K562 (cell line): ENCODE results near the gene IDUA. TPM values are rescaled to one million over a fixed set of nuclear protein-coding genes. Genes with fewer than 3 reads are reported as not detected.

Experiments
- BCL6 ChIP-seq: fragments of 250-450 bp; sonication (Bioruptor Pico); IDR thresholded peaks from 2 replicates; pipeline ENCODE4 v1.4.0; 2020
- E2F3 ChIP-seq: fragments of 250-450 bp; sonication (Bioruptor Pico); IDR thresholded peaks from 2 replicates; pipeline ENCODE4 v1.4.0; 2020; ENCODE audit warnings: mild to moderate bottlenecking
- ELK3 ChIP-seq: fragments of 450-650 bp; formaldehyde crosslinking; IDR thresholded peaks from 2 replicates; pipeline ENCODE4 v1.4.0; 2020; ENCODE audit warnings: mild to moderate bottlenecking
- ETV6 ChIP-seq, 3 experiments: fragments of 150-350 bp in 1 of 3; sonication (generic) in 1 of 3; formaldehyde crosslinking in 1 of 3; IDR thresholded peaks; 2 replicates each; pipeline versions ENCODE4 v1.6.1 to v1.8.0; 2014 to 2022; ENCODE audit warnings: borderline replicate concordance in 2 of 3, low read depth in 2 of 3, antibody characterized with exemption in 1 of 3, low read length in 1 of 3, mild to moderate bottlenecking in 1 of 3, missing genetic modification reagents in 1 of 3
- FOSL1 ChIP-seq: fragments of 200-800 bp; sonication (Bioruptor generic); conservative IDR thresholded peaks from 2 replicates; pipeline ENCODE4 v1.6.1; 2016; ENCODE audit warnings: missing genetic modification characterization, missing compliant biosample characterization
- GABPB1 ChIP-seq: sonication (generic); formaldehyde crosslinking; IDR thresholded peaks from 2 replicates; pipeline ENCODE4 v1.8.0; 2022; ENCODE audit warnings: mild to moderate bottlenecking, missing genetic modification reagents
- KLF1 ChIP-seq: fragments of 450-650 bp; IDR thresholded peaks from 2 replicates; pipeline ENCODE4 v1.6.1; 2016; ENCODE audit warnings: missing genetic modification characterization, missing compliant biosample characterization
- MAFK ChIP-seq: IDR thresholded peaks from 2 replicates; pipeline ENCODE4 v1.6.1; 2011; ENCODE audit warnings: low read length, improper control_type of control experiment
- MYNN ChIP-seq, 2 experiments: sonication (generic); formaldehyde crosslinking in 1 of 2; IDR thresholded peaks; 2 replicates each; pipeline versions ENCODE4 v1.5.0 to v1.6.1; 2016 to 2020; ENCODE audit warnings: antibody characterized with exemption in 1 of 2, missing genetic modification reagents in 1 of 2
- PTRF ChIP-seq: fragments of 450-650 bp; IDR thresholded peaks from 2 replicates; pipeline ENCODE4 v1.6.1; 2016; ENCODE audit warnings: mild to moderate bottlenecking, missing genetic modification characterization, missing compliant biosample characterization
- RFX7 ChIP-seq: fragments of 250-450 bp; sonication (Bioruptor Pico); IDR thresholded peaks from 2 replicates; pipeline ENCODE4 v1.5.1; 2021; ENCODE audit warnings: mild to moderate bottlenecking
- RNF2 ChIP-seq: sonication (generic); IDR thresholded peaks from 2 replicates; pipeline ENCODE4 v1.6.1; 2016
- RUNX1 ChIP-seq: sonication (generic); IDR thresholded peaks from 2 replicates; pipeline ENCODE4 v1.6.1; 2016; ENCODE audit warnings: antibody characterized with exemption, low read depth
- SRSF3 ChIP-seq: fragments of 200-400 bp; formaldehyde crosslinking; IDR thresholded peaks from 2 replicates; pipeline ENCODE4 v1.6.1; 2016; ENCODE audit warnings: mild to moderate bottlenecking, low read length, moderate library complexity; ENCODE audit not compliant: insufficient read depth
- TBP ChIP-seq: optimal IDR thresholded peaks from 2 replicates; pipeline ENCODE3; 2011; ENCODE audit warnings: low read depth, low read length, improper control_type of control experiment
- TEAD1 ChIP-seq, 2 experiments: fragments of 450-650 bp in 1 of 2; sonication (generic) in 1 of 2; formaldehyde crosslinking; IDR thresholded peaks; 2 replicates each; pipeline versions ENCODE4 v1.4.0 to v1.8.0; 2020 to 2022; ENCODE audit warnings: mild to moderate bottlenecking in 2 of 2, missing genetic modification reagents in 1 of 2
- ZBED1 ChIP-seq: IDR thresholded peaks from 2 replicates; pipeline ENCODE4 v1.6.1; 2014
- ZNF217 ChIP-seq: sonication (generic); formaldehyde crosslinking; IDR thresholded peaks from 2 replicates; pipeline ENCODE4 v1.8.0; 2022; ENCODE audit warnings: mild to moderate bottlenecking, missing genetic modification reagents
- ZNF41 ChIP-seq: fragments of 250-450 bp; sonication (Bioruptor Pico); conservative IDR thresholded peaks from 2 replicates; pipeline ENCODE4 v1.4.0; 2020; ENCODE audit warnings: mild to moderate bottlenecking
- polyA plus RNA-seq, 8 experiments: library from polyadenylated mRNA; depleted of rRNA in 4 of 8; stranded (reverse) in 5 of 8; unstranded in 3 of 8; fragments of >200 nt; fragmentation: Nextera tagmentation in 2 of 8; fragmentation: Illumina TruSeq in 1 of 8; extraction: Ambion mirVana in 2 of 8; extraction: Trizol in 1 of 8; gene quantifications; 2 replicates each; pipeline versions ENCODE4 v1.2.1 to v1.2.3, GENCODE V29; 2011 to 2014; ENCODE audit warnings: inconsistent platforms in 1 of 8, missing spikeins in 1 of 8
- total RNA-seq, 7 experiments: library from RNA; depleted of rRNA in 6 of 7; stranded (reverse); fragments of >200 nt in 6 of 7; fragmentation: Illumina TruSeq in 2 of 7; extraction: Trizol in 2 of 7; gene quantifications; 2 replicates each; pipeline versions ENCODE4 v1.2.1 to v1.2.3, GENCODE V29; 2011 to 2021; ENCODE audit warnings: low replicate concordance in 1 of 7
- TF ChIP-seq, protein P1 (sequence below): fragments of 250-450 bp; sonication (Bioruptor Pico); IDR thresholded peaks from 2 replicates; pipeline ENCODE4 v1.5.0; 2021; ENCODE audit warnings: mild to moderate bottlenecking, borderline replicate concordance
- TF ChIP-seq, protein P2 (sequence below): sonication (generic); formaldehyde crosslinking; IDR thresholded peaks from 2 replicates; pipeline ENCODE4 v1.8.1; 2023; ENCODE audit warnings: mild to moderate bottlenecking, missing genetic modification reagents

The IDUA gene
- total and polyA plus RNA-seq, 9 of the 15 experiments (the other 6 are each of a cell fraction or from before 2014, with no cell fraction given): 0.04 to 16.1 (median 1.2) TPM

- no peak for TF ChIP-seq BCL6 (CRISPR knock-in tag)
- no peak for TF ChIP-seq SRSF3
- TF ChIP-seq RUNX1: no peak
- peak; percentile 90 for TF ChIP-seq MAFK
- TF ChIP-seq KLF1 (tag): no peak
- TF ChIP-seq, protein P1, sequence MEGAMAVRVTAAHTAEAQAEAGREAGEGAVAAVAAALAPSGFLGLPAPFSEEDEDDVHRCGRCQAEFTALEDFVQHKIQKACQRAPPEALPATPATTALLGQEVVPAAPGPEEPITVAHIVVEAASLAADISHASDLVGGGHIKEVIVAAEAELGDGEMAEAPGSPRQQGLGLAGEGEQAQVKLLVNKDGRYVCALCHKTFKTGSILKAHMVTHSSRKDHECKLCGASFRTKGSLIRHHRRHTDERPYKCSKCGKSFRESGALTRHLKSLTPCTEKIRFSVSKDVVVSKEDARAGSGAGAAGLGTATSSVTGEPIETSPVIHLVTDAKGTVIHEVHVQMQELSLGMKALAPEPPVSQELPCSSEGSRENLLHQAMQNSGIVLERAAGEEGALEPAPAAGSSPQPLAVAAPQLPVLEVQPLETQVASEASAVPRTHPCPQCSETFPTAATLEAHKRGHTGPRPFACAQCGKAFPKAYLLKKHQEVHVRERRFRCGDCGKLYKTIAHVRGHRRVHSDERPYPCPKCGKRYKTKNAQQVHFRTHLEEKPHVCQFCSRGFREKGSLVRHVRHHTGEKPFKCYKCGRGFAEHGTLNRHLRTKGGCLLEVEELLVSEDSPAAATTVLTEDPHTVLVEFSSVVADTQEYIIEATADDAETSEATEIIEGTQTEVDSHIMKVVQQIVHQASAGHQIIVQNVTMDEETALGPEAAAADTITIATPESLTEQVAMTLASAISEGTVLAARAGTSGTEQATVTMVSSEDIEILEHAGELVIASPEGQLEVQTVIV (CRISPR knock-in tag): no peak
- 0 out of 2 replicates have a peak, but pooled peaks have one; percentile 25 for TF ChIP-seq MYNN (IDR thresholded peaks at IDR 0.05)
- no peak for TF ChIP-seq MYNN (CRISPR knock-in tag; IDR thresholded peaks at IDR 0.05)
- no peak for TF ChIP-seq PTRF (tag)
- TF ChIP-seq ETV6 (IDR thresholded peaks at IDR 0.05; ENCODE audit: borderline replicate concordance in 1 of 2, low read depth in 2 of 2, low read length in 1 of 2): no peak
- TF ChIP-seq ETV6 (CRISPR knock-in tag; IDR thresholded peaks at IDR 0.05; ENCODE audit: borderline replicate concordance): no peak
- TF ChIP-seq TEAD1 (CRISPR knock-in tag; IDR thresholded peaks at IDR 0.05): 0 out of 4 replicates have a peak, but pooled peaks of 1 of the 2 experiments have one; percentile 41
- no peak for TF ChIP-seq E2F3 (CRISPR knock-in tag)
- TF ChIP-seq, protein P2, sequence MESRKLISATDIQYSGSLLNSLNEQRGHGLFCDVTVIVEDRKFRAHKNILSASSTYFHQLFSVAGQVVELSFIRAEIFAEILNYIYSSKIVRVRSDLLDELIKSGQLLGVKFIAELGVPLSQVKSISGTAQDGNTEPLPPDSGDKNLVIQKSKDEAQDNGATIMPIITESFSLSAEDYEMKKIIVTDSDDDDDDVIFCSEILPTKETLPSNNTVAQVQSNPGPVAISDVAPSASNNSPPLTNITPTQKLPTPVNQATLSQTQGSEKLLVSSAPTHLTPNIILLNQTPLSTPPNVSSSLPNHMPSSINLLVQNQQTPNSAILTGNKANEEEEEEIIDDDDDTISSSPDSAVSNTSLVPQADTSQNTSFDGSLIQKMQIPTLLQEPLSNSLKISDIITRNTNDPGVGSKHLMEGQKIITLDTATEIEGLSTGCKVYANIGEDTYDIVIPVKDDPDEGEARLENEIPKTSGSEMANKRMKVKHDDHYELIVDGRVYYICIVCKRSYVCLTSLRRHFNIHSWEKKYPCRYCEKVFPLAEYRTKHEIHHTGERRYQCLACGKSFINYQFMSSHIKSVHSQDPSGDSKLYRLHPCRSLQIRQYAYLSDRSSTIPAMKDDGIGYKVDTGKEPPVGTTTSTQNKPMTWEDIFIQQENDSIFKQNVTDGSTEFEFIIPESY (CRISPR knock-in tag): no peak
- TF ChIP-seq ELK3 (CRISPR knock-in tag): no peak
- TF ChIP-seq GABPB1 (CRISPR knock-in tag): no peak
- TF ChIP-seq RNF2: no peak
- TF ChIP-seq FOSL1 (tag): no peak
- peak; percentile 45 for TF ChIP-seq TBP
- TF ChIP-seq ZNF41 (CRISPR knock-in tag): no peak
- TF ChIP-seq RFX7 (CRISPR knock-in tag): no peak
- TF ChIP-seq ZNF217 (CRISPR knock-in tag): no peak
- TF ChIP-seq ZBED1: no peak
Measured at GRCh38 chr4:993111-994029, 6.5 kb downstream of the IDUA start, which contains the start of gene SLC26A1 (continued).
